Neural cell (in vitro differentiated cells): Measurements from ENCODE around the gene RNF32. TPM values are rescaled to one million over a fixed set of nuclear protein-coding genes. Genes with fewer than 3 reads are reported as not detected.

Experiments
- H2AFZ ChIP-seq: fragments of 200-600, 300-800 bp; sonication (generic), shearing (Covaris generic); 2 replicates; pipeline ENCODE4 v1.6.0; 2014; ENCODE audit warnings: low read depth, mild to moderate bottlenecking, antibody characterized with exemption, low read length, moderate library complexity
- H3F3A ChIP-seq: fragments of 200-600 bp; shearing (Covaris generic); 2 replicates; pipeline ENCODE4 v1.6.1; 2016; ENCODE audit warnings: mild to moderate bottlenecking, moderate library complexity, mixed read lengths, antibody characterized with exemption, low read length; ENCODE audit not compliant: insufficient read depth, poor library complexity, severe bottlenecking
- H3K27ac ChIP-seq: fragments of 200-600, 300-800 bp; sonication (generic), shearing (Covaris generic); 2 replicates; pipeline ENCODE4 v1.5.1; 2014; ENCODE audit warnings: mild to moderate bottlenecking, low read length, moderate library complexity
- H3K27me3 ChIP-seq: fragments of 300-800, 200-600 bp; sonication (generic), shearing (Covaris generic); 2 replicates; pipeline ENCODE4 v1.6.0; 2014; ENCODE audit warnings: mild to moderate bottlenecking, low read depth, low read length, moderate library complexity; ENCODE audit not compliant: insufficient read depth
- H3K36me3 ChIP-seq: fragments of 300-800, 200-600 bp; sonication (generic), shearing (Covaris generic); 2 replicates; pipeline ENCODE4 v1.5.1; 2014; ENCODE audit warnings: mild to moderate bottlenecking, antibody characterized with exemption, low read length, moderate library complexity; ENCODE audit not compliant: insufficient read depth
- H3K4me2 ChIP-seq: fragments of 300-800, 200-600 bp; sonication (generic), shearing (Covaris generic); 2 replicates; pipeline ENCODE4 v1.6.0; 2014; ENCODE audit warnings: mild to moderate bottlenecking, low read length
- H3K4me3 ChIP-seq: fragments of 300-800, 200-600 bp; sonication (generic), shearing (Covaris generic); 2 replicates; pipeline ENCODE4 v1.5.1; 2014; ENCODE audit warnings: mild to moderate bottlenecking, low read length, moderate library complexity
- H3K79me2 ChIP-seq: fragments of 200-600 bp; shearing (Covaris generic); replicated peaks from 2 replicates; pipeline ENCODE4 v1.6.0; 2014; ENCODE audit warnings: mild to moderate bottlenecking, low read length, moderate library complexity; ENCODE audit not compliant: insufficient read depth
- H3K9ac ChIP-seq: fragments of 300-800, 200-600 bp; sonication (generic), shearing (Covaris generic); 2 replicates; pipeline ENCODE4 v1.6.1; 2016; ENCODE audit warnings: mild to moderate bottlenecking, low read length, mixed read lengths
- H3K9me2 ChIP-seq: fragments of 200-600 bp; shearing (Covaris generic); 2 replicates; pipeline ENCODE4 v1.6.1; 2016; ENCODE audit warnings: mild to moderate bottlenecking, low read length, mixed read lengths; ENCODE audit not compliant: insufficient read depth
- H3K9me3 ChIP-seq: fragments of 200-600, 300-800 bp; sonication (generic), shearing (Covaris generic); 2 replicates; pipeline ENCODE4 v1.6.1; 2016; ENCODE audit warnings: mild to moderate bottlenecking, mixed run types, low read length, moderate library complexity, mixed read lengths
- H4K20me1 ChIP-seq: fragments of 200-600 bp; shearing (Covaris generic); 2 replicates; pipeline ENCODE4 v1.6.1; 2016; ENCODE audit warnings: mild to moderate bottlenecking, mixed run types; ENCODE audit not compliant: insufficient read depth
- EP300 ChIP-seq: fragments of 450-650 bp; conservative IDR thresholded peaks from 2 replicates; pipeline ENCODE4 v1.6.1; 2014; ENCODE audit warnings: antibody characterized with exemption, mild to moderate bottlenecking, moderate library complexity; ENCODE audit not compliant: poor library complexity, severe bottlenecking
- EZH2 ChIP-seq: fragments of 200-600, 300-800 bp; shearing (Covaris generic), sonication (generic); IDR thresholded peaks from 2 replicates; pipeline ENCODE4 v1.6.1; 2014; ENCODE audit warnings: antibody characterized with exemption, low read length, borderline replicate concordance, mild to moderate bottlenecking; ENCODE audit not compliant: insufficient read depth, poor library complexity, severe bottlenecking
- MXI1 ChIP-seq: fragments of 450-650 bp; conservative IDR thresholded peaks from 2 replicates; pipeline ENCODE4 v1.6.1; 2014; ENCODE audit warnings: antibody characterized with exemption, mild to moderate bottlenecking; ENCODE audit not compliant: poor library complexity, severe bottlenecking
- POLR2AphosphoS5 ChIP-seq: IDR thresholded peaks from 2 replicates; pipeline ENCODE4 v1.6.1; 2012
- RAD21 ChIP-seq: fragments of 450-650 bp; conservative IDR thresholded peaks from 2 replicates; pipeline ENCODE4 v1.6.1; 2014; ENCODE audit warnings: antibody characterized with exemption, mild to moderate bottlenecking, moderate library complexity
- SMC3 ChIP-seq: fragments of 450-650 bp; conservative IDR thresholded peaks from 2 replicates; pipeline ENCODE4 v1.6.1; 2014; ENCODE audit warnings: antibody characterized with exemption, mild to moderate bottlenecking, moderate library complexity; ENCODE audit not compliant: poor library complexity
- TAF1 ChIP-seq: IDR thresholded peaks from 2 replicates; pipeline ENCODE4 v1.6.1; 2012; ENCODE audit warnings: low read depth
- polyA plus RNA-seq: library from polyadenylated mRNA; depleted of rRNA; stranded (reverse); fragments of >200 nt; gene quantifications from 2 replicates; pipeline ENCODE4 v1.2.3, GENCODE V29; 2014
- TF ChIP-seq, protein P1 (sequence below): IDR thresholded peaks from 2 replicates; pipeline ENCODE4 v1.6.1; 2012; ENCODE audit warnings: borderline replicate concordance
- TF ChIP-seq, protein P2 (sequence below): fragments of 450-650 bp; IDR thresholded peaks from 2 replicates; pipeline ENCODE4 v1.5.1; 2014; ENCODE audit warnings: antibody characterized with exemption, mild to moderate bottlenecking, moderate library complexity; ENCODE audit not compliant: poor library complexity, severe bottlenecking

The RNF32 gene
- polyA plus RNA-seq, 1 donor from 2014 or later, result 2.6 TPM

DNA sequence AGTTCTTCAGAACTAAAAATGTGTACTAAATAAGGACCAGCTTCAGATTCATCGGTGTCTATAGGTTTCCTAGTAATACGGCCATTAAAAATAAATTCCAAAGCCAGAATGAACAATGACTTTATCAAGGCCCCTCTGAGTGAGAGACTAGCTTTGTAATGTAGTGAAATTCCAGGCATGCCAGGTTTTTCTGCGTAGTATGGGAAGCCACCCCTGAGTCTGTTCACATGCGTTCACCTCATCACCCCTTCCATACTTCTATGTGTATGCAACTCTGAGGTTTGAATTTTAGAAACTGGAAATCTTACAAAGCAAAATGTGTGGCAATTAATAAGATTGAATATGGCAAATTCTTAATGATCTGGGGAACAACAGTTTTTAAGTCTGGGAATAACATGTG is 24.5 kb downstream of the RNF32 start:
- no peak overlapping the region for H3K9ac ChIP-seq
- H3K36me3 ChIP-seq, result no peaks in the 10 kb centered on the region
- no peaks in the 10 kb centered on the region for H3K9me3 ChIP-seq
- H3K9me2 ChIP-seq, result no peaks in the 10 kb centered on the region
- TF ChIP-seq EZH2 (no peak), TAF1 (no peak)
- no peak overlapping the region for H3K27ac ChIP-seq
- no peaks in the 10 kb centered on the region for H3K79me2 ChIP-seq
- no peak overlapping the region for H3K4me3 ChIP-seq
- no peaks in the 10 kb centered on the region for H3K27me3 ChIP-seq
- no peak overlapping the region for H3K4me2 ChIP-seq
- H3F3A ChIP-seq, result no peaks in the 10 kb centered on the region
- H2AFZ ChIP-seq, result no peak overlapping the region
- H4K20me1 ChIP-seq, result no peaks in the 10 kb centered on the region

DNA sequence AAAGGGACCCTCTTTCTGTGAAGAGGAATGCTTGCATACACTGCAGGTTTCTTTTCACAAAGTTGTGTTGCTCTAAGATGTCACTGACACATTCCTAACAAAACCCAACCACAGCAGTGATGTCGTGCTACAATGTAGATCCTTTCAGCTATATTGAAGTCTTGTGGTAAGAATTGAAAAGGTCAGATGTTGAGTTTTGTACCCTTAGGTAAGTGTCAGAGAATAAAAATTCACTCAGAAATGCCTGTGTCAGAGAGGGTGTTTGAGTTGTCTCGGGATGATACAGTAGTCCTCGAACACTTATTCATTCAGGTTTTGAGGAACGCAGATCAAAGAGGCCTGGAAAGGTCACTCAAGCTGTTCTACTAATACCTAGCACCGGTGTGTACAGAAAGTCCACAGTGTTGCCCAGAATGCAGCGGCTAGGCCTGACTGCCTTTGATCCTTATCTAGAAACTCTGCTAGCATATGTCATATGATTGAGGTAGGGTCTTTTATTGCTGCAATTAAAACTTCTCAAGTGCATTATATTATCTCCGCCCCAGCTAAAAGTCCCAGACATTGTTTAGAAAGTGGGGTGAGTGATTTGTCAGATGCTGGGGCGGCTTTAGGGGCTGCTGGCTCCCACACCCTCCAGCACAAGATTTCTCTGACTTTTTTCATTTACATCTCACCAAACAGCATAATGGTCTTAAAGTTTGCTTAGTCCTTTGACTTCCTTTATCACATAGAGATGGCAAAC is 26.0 kb downstream of the RNF32 start:
- Histone ChIP-seq H3K9ac (no peak overlapping the region), H4K20me1 (no peaks in the 10 kb centered on the region), H3K36me3 (peaks cover 2% of the 10 kb centered on the region), H3K4me3 (no peak overlapping the region), H3K27me3 (no peaks in the 10 kb centered on the region), H3K79me2 (no peaks in the 10 kb centered on the region), H3K9me2 (no peaks in the 10 kb centered on the region), H3K9me3 (no peaks in the 10 kb centered on the region), H2AFZ (no peak overlapping the region), H3F3A (no peaks in the 10 kb centered on the region), H3K27ac (no peak overlapping the region), H3K4me2 (no peak overlapping the region)
- TF ChIP-seq EZH2, result no peak
- no peak for TF ChIP-seq TAF1
- TF ChIP-seq MXI1, result no peak
- TF ChIP-seq, protein P1, sequence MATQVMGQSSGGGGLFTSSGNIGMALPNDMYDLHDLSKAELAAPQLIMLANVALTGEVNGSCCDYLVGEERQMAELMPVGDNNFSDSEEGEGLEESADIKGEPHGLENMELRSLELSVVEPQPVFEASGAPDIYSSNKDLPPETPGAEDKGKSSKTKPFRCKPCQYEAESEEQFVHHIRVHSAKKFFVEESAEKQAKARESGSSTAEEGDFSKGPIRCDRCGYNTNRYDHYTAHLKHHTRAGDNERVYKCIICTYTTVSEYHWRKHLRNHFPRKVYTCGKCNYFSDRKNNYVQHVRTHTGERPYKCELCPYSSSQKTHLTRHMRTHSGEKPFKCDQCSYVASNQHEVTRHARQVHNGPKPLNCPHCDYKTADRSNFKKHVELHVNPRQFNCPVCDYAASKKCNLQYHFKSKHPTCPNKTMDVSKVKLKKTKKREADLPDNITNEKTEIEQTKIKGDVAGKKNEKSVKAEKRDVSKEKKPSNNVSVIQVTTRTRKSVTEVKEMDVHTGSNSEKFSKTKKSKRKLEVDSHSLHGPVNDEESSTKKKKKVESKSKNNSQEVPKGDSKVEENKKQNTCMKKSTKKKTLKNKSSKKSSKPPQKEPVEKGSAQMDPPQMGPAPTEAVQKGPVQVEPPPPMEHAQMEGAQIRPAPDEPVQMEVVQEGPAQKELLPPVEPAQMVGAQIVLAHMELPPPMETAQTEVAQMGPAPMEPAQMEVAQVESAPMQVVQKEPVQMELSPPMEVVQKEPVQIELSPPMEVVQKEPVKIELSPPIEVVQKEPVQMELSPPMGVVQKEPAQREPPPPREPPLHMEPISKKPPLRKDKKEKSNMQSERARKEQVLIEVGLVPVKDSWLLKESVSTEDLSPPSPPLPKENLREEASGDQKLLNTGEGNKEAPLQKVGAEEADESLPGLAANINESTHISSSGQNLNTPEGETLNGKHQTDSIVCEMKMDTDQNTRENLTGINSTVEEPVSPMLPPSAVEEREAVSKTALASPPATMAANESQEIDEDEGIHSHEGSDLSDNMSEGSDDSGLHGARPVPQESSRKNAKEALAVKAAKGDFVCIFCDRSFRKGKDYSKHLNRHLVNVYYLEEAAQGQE, result no peak
- no peak for TF ChIP-seq RAD21
- TF ChIP-seq EP300, result no peak
- TF ChIP-seq, protein P2, sequence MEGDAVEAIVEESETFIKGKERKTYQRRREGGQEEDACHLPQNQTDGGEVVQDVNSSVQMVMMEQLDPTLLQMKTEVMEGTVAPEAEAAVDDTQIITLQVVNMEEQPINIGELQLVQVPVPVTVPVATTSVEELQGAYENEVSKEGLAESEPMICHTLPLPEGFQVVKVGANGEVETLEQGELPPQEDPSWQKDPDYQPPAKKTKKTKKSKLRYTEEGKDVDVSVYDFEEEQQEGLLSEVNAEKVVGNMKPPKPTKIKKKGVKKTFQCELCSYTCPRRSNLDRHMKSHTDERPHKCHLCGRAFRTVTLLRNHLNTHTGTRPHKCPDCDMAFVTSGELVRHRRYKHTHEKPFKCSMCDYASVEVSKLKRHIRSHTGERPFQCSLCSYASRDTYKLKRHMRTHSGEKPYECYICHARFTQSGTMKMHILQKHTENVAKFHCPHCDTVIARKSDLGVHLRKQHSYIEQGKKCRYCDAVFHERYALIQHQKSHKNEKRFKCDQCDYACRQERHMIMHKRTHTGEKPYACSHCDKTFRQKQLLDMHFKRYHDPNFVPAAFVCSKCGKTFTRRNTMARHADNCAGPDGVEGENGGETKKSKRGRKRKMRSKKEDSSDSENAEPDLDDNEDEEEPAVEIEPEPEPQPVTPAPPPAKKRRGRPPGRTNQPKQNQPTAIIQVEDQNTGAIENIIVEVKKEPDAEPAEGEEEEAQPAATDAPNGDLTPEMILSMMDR, result no peak
- no peak for TF ChIP-seq POLR2AphosphoS5
- TF ChIP-seq SMC3, result no peak
